Mucosa of stomach (tissue), 1 donor: ENCODE data around the gene ANKRD60.

ENCODE experiments used
- H3K27me3 ChIP-seq: one replicate; pipeline ENCODE4 v1.7.0; 2013; ENCODE audit warnings: mild to moderate bottlenecking, low read length; ENCODE audit not compliant: control insufficient read depth, insufficient read depth
- H3K36me3 ChIP-seq: one replicate; pipeline ENCODE4 v1.7.0; 2013; ENCODE audit warnings: low read length; ENCODE audit not compliant: control insufficient read depth, insufficient read depth
- H3K4me1 ChIP-seq: one replicate; pipeline ENCODE4 v1.7.0; 2013; ENCODE audit warnings: mild to moderate bottlenecking, low read length; ENCODE audit not compliant: control insufficient read depth, insufficient read depth
- H3K4me3 ChIP-seq: one replicate; pipeline ENCODE4 v1.7.0; 2013; ENCODE audit warnings: low read length
- H3K9ac ChIP-seq: one replicate; pipeline ENCODE4 v1.7.0; 2013; ENCODE audit warnings: mild to moderate bottlenecking, low read length, moderate library complexity
- H3K9me3 ChIP-seq: one replicate; pipeline ENCODE4 v1.7.0; 2013; ENCODE audit warnings: mild to moderate bottlenecking, low read length, moderate library complexity; ENCODE audit not compliant: control insufficient read depth
- donor health status: Pancreatic carcinoma.

The ANKRD60 gene

DNA sequence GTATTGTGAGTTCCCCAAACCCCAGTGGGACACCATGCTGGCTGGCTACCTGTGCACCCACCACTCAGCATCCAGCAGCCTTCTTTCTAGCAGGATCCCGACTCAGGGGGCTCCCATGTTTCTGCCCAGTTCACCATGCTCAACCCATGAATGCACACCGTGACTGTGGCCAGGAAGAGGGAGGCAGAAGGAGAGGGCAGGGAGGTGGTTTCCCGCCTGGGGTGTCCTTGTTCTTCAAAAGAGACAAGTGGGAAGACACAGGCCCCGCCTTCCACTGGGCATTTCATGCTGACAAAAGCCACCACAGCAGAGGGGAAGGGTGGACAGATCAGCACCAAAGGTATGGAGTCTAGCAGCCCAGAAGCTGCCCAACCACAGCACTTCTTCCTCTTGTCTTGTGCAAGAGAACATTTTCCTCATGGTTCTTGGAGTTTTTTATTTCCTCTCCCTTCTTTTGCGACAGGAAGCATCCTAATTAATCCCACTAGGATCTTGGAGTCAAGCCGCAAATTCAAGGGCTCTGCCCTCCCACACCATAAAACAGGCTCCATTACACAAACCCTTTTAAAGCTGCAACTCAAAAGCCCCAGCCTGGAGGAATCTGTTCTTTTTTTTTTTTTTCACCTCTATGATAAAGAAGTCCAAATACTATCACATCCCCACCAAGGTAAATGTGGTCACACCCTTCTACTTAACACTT, 13.5 kb upstream of the ANKRD60 start:
- no peak overlapping the region for H3K9ac ChIP-seq
- H3K9me3 ChIP-seq = no peaks in the 10 kb centered on the region
- H3K4me3 ChIP-seq = no peak overlapping the region
- H3K4me1 ChIP-seq = peaks cover 6% of the 10 kb centered on the region
- H3K27me3 ChIP-seq = no peaks in the 10 kb centered on the region
- peaks cover 8% of the 10 kb centered on the region for H3K36me3 ChIP-seq

DNA sequence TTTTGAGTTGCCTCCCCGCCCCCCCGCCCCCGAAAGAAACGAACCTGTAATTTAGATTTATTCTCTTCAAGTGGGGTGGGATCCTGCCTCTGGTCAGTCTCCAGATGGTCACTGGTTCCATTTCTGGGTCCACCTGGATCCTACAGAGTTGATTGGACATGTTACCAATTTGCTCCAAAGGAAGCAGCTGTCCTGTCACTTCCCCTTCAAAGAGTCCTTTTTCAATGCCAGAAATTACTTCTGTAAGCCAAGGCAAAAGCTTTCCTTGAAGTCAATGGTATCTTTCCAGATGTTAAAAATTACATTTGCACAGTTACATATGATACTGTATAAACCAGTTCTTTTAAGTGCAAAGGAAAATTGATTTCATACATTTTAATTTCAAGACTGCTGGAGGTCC, 12.0 kb upstream of the ANKRD60 start:
- Histone ChIP-seq H3K4me1 (peaks cover 6% of the 10 kb centered on the region), H3K9me3 (no peaks in the 10 kb centered on the region), H3K4me3 (no peak overlapping the region), H3K9ac (no peak overlapping the region), H3K27me3 (no peaks in the 10 kb centered on the region), H3K36me3 (peaks cover 8% of the 10 kb centered on the region)

DNA sequence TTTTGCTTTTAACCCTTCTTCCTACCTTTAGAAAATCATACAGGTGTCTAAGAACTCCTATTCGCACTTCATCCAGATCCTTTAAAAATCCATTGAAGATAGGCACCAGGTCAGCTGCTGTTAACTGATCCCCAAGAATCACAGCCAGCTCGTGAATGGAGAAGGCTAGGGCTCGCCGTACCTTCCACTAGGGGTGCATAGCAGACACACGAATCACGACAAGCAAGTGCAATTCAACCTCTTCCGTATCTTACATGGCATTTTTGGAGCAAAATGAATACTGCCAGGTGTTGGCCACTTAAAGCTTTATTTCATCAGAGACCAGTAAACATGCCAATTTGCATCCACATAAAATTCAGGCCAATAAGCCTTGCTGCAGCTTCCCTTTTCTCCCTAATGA, 10.8 kb upstream of the ANKRD60 start:
- H3K27me3 ChIP-seq = no peaks in the 10 kb centered on the region
- no peak overlapping the region for H3K9ac ChIP-seq
- H3K4me1 ChIP-seq = peaks cover 6% of the 10 kb centered on the region
- H3K4me3 ChIP-seq = no peak overlapping the region
- H3K36me3 ChIP-seq = peaks cover 8% of the 10 kb centered on the region
- H3K9me3 ChIP-seq = no peaks in the 10 kb centered on the region

DNA sequence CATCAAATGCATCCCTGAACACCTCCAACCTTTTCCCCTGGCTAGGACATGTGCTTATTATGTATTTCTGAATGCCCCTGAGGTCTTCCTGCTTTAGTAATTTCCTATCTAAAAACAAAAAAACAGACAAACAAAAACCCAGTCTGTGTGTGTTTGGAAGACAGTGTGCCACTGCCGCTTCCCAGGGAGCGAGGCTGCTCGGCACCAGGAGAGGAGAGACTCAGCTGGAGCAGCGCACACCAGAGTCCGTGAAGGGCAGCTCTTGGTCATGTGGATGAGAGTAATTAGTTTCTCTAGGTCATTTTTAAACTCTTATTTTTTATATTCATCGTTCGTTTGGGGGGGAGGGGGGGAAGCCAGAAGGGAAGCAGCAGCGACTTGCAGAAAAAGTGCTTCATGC, 10.0 kb upstream of the ANKRD60 start:
- Histone ChIP-seq H3K9ac (no peak overlapping the region), H3K9me3 (no peaks in the 10 kb centered on the region), H3K4me3 (no peak overlapping the region), H3K4me1 (peaks cover 6% of the 10 kb centered on the region), H3K27me3 (no peaks in the 10 kb centered on the region), H3K36me3 (peaks cover 8% of the 10 kb centered on the region)

DNA sequence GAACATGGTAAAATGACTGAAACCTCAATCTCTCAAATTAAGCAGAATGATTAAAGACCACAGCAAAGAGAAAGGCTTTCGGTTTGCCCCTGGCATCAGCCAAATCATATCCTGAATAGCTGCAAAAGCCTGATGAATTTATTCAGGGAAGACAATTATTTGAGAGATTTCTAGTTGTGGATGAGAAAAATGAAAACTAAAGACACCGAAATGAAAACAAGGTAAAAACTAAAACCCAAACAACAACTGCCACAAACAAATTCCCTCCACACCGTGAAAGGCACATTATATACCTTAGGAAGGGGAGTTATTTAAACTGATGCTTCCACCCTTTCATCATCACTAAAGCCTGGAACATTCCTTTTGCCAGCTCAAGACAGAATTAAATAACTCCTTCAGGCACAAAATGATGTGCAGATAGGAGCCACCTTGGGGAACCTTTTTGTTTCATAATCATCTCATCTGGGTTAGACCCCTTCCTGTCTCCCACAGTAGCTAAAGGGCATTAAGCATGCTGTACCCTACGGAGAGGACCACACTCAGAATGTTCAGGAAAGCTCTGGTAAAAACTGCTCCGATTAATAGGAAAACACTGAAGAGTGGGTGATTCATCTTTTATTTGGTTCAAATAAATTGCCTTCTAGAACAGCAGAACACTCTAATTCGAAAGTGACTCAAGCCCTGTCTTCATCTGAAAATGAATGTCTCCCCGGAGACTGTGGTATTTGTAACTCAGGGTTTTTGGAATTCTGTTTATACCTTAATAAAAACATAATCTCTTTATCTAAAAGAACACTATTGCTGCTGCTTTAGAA, 9.1 kb upstream of the ANKRD60 start:
- H3K4me3 ChIP-seq = no peak overlapping the region

DNA sequence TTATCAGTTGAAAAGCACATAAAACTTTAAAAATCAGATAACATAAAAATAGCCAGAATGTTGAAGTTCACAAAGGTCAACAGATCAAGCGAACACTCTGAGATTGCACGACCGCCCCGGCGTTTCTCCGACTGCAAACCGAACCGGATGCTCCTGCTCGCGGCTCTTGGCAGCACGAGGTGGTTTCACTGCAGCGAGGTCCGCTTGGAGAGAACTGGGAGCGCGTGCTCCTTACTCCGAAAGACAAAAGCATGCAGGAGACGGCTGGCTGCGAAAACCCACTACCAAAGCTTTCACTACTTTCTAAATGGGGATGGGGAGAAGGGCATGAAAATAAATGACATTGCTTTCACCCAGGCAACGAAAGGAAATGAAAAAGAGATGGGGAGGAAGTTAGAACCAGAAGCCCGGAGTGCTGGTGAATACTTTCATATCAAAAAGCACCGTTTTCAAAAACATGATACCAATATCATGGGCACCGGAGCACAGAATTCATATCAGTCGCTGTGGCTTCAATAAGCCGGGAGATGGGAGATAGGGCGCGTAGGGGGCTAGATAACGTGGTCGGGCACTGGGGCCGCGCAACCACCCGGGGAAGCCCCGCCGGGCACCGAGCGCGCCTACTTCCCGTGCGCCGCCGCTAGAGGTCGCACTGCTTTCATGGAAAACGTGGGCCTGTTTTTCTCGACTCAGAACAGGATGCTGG, 8.3 kb upstream of the ANKRD60 start:
- peak overlapping the region; percentile 18 for H3K9ac ChIP-seq
- no peaks in the 10 kb centered on the region for H3K27me3 ChIP-seq
- no peaks in the 10 kb centered on the region for H3K9me3 ChIP-seq
- H3K4me3 ChIP-seq = peak overlapping the region; percentile 38
- H3K4me1 ChIP-seq = peaks cover 2% of the 10 kb centered on the region
- no peaks in the 10 kb centered on the region for H3K36me3 ChIP-seq

More for the DNA sequence above, 9.1 kb upstream of the ANKRD60 start:
- no peaks in the 10 kb centered on the region for H3K27me3 ChIP-seq
- peaks cover 6% of the 10 kb centered on the region for H3K4me1 ChIP-seq
- H3K36me3 ChIP-seq = peaks cover under 1% of the 10 kb centered on the region
- H3K9ac ChIP-seq = no peak overlapping the region
- no peaks in the 10 kb centered on the region for H3K9me3 ChIP-seq

DNA sequence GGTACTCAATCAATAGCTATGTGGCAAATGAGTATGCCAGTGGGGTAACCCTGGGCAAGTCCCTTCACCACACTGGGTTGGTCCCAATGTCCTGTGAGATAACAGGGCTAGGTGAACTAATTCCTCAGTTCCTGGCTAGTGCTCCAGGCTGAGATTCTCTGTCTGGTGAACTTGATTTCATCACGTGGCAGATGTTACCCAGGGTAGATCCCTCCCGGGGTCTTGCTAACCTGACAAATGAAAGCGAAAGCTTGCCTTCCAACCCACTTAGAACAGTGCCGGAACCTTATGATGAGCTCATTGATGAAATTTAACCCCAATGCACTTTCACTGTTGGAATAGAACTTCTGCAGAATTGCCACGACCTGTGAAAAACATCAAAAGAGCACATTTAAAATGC, 6.6 kb upstream of the ANKRD60 start:
- no peaks in the 10 kb centered on the region for H3K36me3 ChIP-seq

DNA sequence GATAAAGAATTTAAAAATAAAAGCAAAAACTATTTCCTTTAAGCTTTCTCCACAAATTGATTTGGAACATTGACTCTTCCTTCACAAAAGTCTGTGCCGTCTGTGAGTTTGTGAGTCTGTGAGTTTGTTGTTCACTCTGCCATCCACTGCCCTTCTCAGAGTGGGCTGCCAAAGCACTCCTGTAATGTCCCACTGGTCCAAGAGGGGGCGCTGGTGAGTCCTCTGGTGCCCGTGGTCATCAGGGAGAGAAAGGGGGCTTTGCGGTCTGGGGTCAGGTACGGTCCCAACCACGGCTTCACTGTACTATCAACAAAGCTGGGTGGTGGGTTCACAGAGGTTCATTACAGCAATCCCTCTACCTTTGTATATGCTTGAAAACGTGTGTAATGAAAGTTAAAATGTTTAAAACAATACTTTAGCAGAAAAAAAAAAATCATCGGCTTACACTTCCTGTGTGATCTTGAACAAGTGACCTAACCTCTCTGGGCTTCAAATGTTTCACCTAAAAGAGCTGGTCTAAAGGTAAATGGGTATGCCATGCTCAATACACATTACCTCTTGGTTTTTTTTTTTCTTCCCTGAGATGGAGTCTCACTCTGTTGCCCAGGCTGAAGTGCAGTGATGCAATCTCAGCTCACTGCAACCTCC, 5.6 kb upstream of the ANKRD60 start:
- Histone ChIP-seq H3K4me1 (no peaks in the 10 kb centered on the region), H3K27me3 (peaks cover 5% of the 10 kb centered on the region), H3K36me3 (no peaks in the 10 kb centered on the region), H3K4me3 (no peak overlapping the region), H3K9me3 (no peaks in the 10 kb centered on the region), H3K9ac (no peak overlapping the region)

More for the DNA sequence above, 6.6 kb upstream of the ANKRD60 start:
- Histone ChIP-seq H3K9ac (no peak overlapping the region), H3K27me3 (no peaks in the 10 kb centered on the region), H3K4me3 (no peak overlapping the region), H3K9me3 (no peaks in the 10 kb centered on the region), H3K4me1 (no peaks in the 10 kb centered on the region)

DNA sequence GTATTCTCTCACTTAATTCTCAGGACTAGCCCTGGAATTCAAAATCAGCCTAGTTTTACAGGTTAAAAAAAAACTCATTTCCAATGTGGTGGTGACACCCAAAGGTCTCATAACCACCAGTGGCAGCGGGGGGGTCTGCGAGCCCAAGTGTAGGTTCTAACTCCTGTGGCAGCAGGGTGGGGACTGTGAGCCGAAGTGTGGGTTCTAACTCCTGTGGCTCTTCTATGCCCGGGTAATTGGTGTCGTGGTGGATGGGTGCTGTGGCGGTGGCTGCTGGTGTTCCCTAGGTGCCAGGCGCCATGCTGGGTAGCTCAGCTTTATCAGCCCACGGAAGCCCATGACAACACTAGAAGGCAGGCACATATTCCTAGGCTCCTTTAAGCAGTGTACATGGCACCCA, 4.9 kb upstream of the ANKRD60 start:
- H3K4me1 ChIP-seq = no peaks in the 10 kb centered on the region
- H3K36me3 ChIP-seq = no peaks in the 10 kb centered on the region
- no peak overlapping the region for H3K4me3 ChIP-seq
- no peak overlapping the region for H3K9ac ChIP-seq
- H3K9me3 ChIP-seq = no peaks in the 10 kb centered on the region
- H3K27me3 ChIP-seq = peaks cover 10% of the 10 kb centered on the region

DNA sequence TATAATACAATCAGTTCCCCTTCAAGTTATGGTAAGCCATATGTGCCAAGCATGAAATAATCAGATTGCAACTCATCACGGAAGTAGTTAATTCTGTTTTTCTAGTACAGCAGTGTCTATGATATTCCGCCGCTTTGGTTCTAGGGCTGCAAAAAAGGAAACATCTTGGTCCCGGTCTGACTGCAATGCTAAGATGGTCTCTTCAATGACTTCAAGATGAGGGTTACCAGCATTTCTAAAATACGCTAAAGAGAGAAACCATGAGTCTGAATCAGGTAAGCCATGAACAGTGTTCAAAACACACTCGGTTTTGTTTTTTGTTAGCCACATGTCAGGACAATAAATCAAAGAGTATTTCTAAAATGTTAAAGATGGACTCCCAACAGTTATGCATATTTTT, 3.2 kb upstream of the ANKRD60 start:
- Histone ChIP-seq H3K4me1 (no peaks in the 10 kb centered on the region), H3K27me3 (peaks cover 27% of the 10 kb centered on the region), H3K36me3 (no peaks in the 10 kb centered on the region), H3K9ac (no peak overlapping the region), H3K9me3 (no peaks in the 10 kb centered on the region), H3K4me3 (no peak overlapping the region)

DNA sequence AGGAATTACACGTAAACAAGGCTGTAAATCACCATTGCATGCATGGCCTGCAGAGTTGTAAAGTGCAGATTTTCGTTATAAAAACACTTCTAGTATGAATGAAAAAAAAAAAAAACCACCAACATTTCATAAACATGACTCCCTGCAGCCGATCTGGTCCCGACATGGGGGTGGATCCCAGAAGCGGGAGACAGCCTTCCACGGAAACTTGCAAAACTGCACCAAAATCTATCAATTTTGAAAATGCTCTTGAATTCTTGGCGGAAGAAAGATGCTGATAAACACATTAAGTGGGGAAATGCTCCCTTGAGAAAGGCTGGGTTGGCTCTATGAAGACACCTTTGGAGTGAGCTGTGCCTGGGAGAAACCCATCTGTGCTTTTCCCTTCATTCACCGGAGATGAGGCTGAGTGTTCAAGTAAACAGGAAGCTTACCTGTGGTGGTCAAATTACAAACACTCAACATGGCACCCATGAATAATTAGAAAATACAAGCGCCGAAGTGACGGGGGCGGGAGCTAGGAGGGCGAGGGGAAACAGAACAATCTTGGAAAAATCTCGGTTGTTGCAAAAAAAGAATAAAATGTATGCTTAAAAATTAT, 845 bp upstream of the ANKRD60 start:
- Histone ChIP-seq H3K4me3 (no peak overlapping the region), H3K4me1 (no peaks in the 10 kb centered on the region), H3K36me3 (no peaks in the 10 kb centered on the region), H3K9me3 (no peaks in the 10 kb centered on the region), H3K27me3 (peaks cover 47% of the 10 kb centered on the region), H3K9ac (no peak overlapping the region)
